ENCODE data around the gene OOSP4B. TPM values are rescaled to one million over a fixed set of nuclear protein-coding genes. Genes with fewer than 3 reads are reported as not detected.
"Not testable (repeated sequence)": the region's sequence is repeated elsewhere in the genome, so short reads cannot be mapped to it uniquely, and the experiment has no call there.

OOSP4B gene
- total RNA-seq, 4 donors from 2014 or later: not detected

DNA sequence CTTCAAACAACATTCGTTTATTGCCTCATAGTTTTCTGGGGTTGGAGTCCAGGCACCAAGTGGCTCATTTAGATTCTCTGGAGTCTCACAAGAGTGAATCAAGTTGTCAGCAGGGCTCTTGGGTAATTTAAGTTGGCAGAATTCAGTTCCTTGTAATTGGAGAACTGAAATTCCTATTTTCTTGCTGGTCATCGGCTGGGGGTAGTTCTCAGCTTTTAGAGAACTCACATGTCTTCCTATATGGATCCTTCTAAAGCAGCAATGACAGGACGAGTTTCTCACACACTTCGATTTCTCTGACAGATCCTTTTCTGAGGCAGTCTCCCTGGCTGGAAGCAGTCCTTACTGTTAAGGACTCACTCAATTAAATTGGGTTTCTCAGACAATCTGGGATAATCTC, 17.3 kb upstream of the OOSP4B start:
- Histone ChIP-seq H3K4me1 (no peaks in the 10 kb centered on the region), H3K9me3 (no peaks in the 10 kb centered on the region), H3K36me3 (no peaks in the 10 kb centered on the region), H3K27ac (no peak overlapping the region), H3K4me3 (no peak overlapping the region), H3K27me3 (no peaks in the 10 kb centered on the region)
- no peak for TF ChIP-seq POLR2AphosphoS5 (IDR thresholded peaks at IDR 0.05)
- TF ChIP-seq CTCF (IDR thresholded peaks at IDR 0.05): no peak
- no peak for TF ChIP-seq EP300 (IDR thresholded peaks at IDR 0.05)
- no peak for TF ChIP-seq POLR2A (IDR thresholded peaks at IDR 0.05)
- WGBS, 2 donors (ENCODE audit: low coverage in 1 of 2): 30 to 65% methylated on average over 3 to 4 of the region's 4 CpGs
- no peak for ATAC-seq

- no peaks in the 10 kb centered on the region for H3K36me3 ChIP-seq
- no peaks in the 10 kb centered on the region for H3K9me3 ChIP-seq
- H3K27ac ChIP-seq: no peak overlapping the region
- H3K27me3 ChIP-seq: no peaks in the 10 kb centered on the region
- no peak for TF ChIP-seq POLR2AphosphoS5 (IDR thresholded peaks at IDR 0.05)
- TF ChIP-seq CTCF (IDR thresholded peaks at IDR 0.05): no peak
- TF ChIP-seq EP300 (IDR thresholded peaks at IDR 0.05): no peak
- no peak for TF ChIP-seq POLR2A (IDR thresholded peaks at IDR 0.05)
- H3K4me1 ChIP-seq: no peaks in the 10 kb centered on the region
- no peak for ATAC-seq
- 69 to 81% methylated on average over 2 of the region's 2 CpGs for WGBS, 2 donors (ENCODE audit: low coverage in 1 of 2)
- H3K4me3 ChIP-seq: no peak overlapping the region
Observed at GRCh38 chr11:60003729-60004128, 13.3 kb upstream of the OOSP4B start.

DNA sequence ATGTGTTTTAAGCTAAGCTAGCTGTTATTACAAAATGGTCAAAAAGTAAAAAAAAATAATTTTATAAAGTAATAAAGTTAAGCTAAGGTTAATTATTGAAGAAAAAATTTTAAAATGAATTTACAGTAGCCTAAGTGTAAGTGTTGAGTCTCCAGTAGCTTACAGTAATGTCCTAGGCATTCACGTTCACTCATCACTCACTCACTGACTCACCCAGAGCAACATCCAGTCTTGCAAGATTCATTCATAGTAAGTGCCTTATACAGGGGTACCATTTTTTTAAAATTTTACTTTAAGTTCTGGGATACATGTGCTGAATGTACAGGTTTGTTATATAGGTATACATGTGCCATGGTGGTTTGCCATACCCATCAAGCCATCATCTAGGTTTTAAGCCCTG, 11.6 kb upstream of the OOSP4B start:
- no peaks in the 10 kb centered on the region for H3K9me3 ChIP-seq
- ATAC-seq: no peak
- WGBS, 2 donors (ENCODE audit: low coverage in 1 of 2): 85 to 86% methylated on average over 1 of the region's 1 CpG

GRCh38 chr11:60018058-60018457, 1.1 kb downstream of the OOSP4B start:
- H3K27ac ChIP-seq: no peak overlapping the region
- no peaks in the 10 kb centered on the region for H3K36me3 ChIP-seq
- TF ChIP-seq CTCF (IDR thresholded peaks at IDR 0.05) (no peak), EP300 (IDR thresholded peaks at IDR 0.05) (no peak), POLR2AphosphoS5 (IDR thresholded peaks at IDR 0.05) (no peak), POLR2A (IDR thresholded peaks at IDR 0.05) (no peak)
- no peak overlapping the region for H3K4me3 ChIP-seq
- peaks cover 0 to 5% (median 0%) of the 10 kb centered on the region in 3 donors for H3K9me3 ChIP-seq
- no peak for ATAC-seq
- WGBS, 2 donors (ENCODE audit: low coverage in 1 of 2): 42 to 70% methylated on average over 5 of the region's 8 CpGs
- H3K27me3 ChIP-seq: no peaks in the 10 kb centered on the region
- no peaks in the 10 kb centered on the region for H3K4me1 ChIP-seq

More for the DNA sequence above, 11.6 kb upstream of the OOSP4B start:
- no peaks in the 10 kb centered on the region for H3K36me3 ChIP-seq
- no peaks in the 10 kb centered on the region for H3K4me1 ChIP-seq
- no peak overlapping the region for H3K4me3 ChIP-seq
- TF ChIP-seq POLR2AphosphoS5 (IDR thresholded peaks at IDR 0.05): no peak
- no peak for TF ChIP-seq CTCF (IDR thresholded peaks at IDR 0.05)
- TF ChIP-seq POLR2A (IDR thresholded peaks at IDR 0.05): no peak
- TF ChIP-seq EP300 (IDR thresholded peaks at IDR 0.05): no peak
- no peak overlapping the region for H3K27ac ChIP-seq
- no peaks in the 10 kb centered on the region for H3K27me3 ChIP-seq

- H3K27ac ChIP-seq, H3K9me3 ChIP-seq, H3K27me3 ChIP-seq, H3K36me3 ChIP-seq, H3K4me3 ChIP-seq, ATAC-seq, H3K4me1 ChIP-seq: not testable (repeated sequence)
- WGBS, 2 donors (ENCODE audit: low coverage in 1 of 2): no CpG with 5 or more reads among the region's 27 CpGs
Observed at GRCh38 chr11:60020376-60020775, 3.4 kb downstream of the OOSP4B start.
